Activated CD8-positive, alpha-beta memory T cell treated with anti-CD3 and anti-CD28 coated beads, Interleukin-2, amount 50 U/mL, for 4 hours (primary cell): Measurements from ENCODE around the gene FREM1.
"Not testable (repeated sequence)": the region's sequence is repeated elsewhere in the genome, so short reads cannot be mapped to it uniquely, and the experiment has no call there.

Experiments used
- DNase-seq: peaks from one replicate; pipeline ENCODE4 v3.0.0-alpha.2; 2020

FREM1 gene

GRCh38 chr9:14909961-14910805, at the start of gene FREM1:
Gene FREM1, minus strand, starts transcription at chr9:14910428. Its CDS starts 41,451 bp downstream, at chr9:14868977.
- no peak for DNase-seq

GRCh38 chr9:14958989-14959388, 48.8 kb upstream of the FREM1 start:
- DNase-seq: no peak

- no peak for DNase-seq
Measured at GRCh38 chr9:14957109-14957508, 46.9 kb upstream of the FREM1 start.

GRCh38 chr9:14956208-14956607, 46.0 kb upstream of the FREM1 start:
- DNase-seq: no peak

- no peak for DNase-seq
Measured at GRCh38 chr9:14945351-14945750, 35.1 kb upstream of the FREM1 start.

GRCh38 chr9:14941501-14942405, 31.5 kb upstream of the FREM1 start:
- no peak for DNase-seq

GRCh38 chr9:14939378-14939777, 29.1 kb upstream of the FREM1 start:
- DNase-seq: no peak

- DNase-seq: no peak
Measured at GRCh38 chr9:14937216-14937615, 27.0 kb upstream of the FREM1 start.

- no peak for DNase-seq
Measured at GRCh38 chr9:14936491-14936890, 26.3 kb upstream of the FREM1 start.

- no peak for DNase-seq
Measured at GRCh38 chr9:14935964-14936363, 25.7 kb upstream of the FREM1 start.

GRCh38 chr9:14935106-14935751, 25.0 kb upstream of the FREM1 start:
- DNase-seq: no peak

- no peak for DNase-seq
Measured at GRCh38 chr9:14932641-14933040, 22.4 kb upstream of the FREM1 start.

- DNase-seq: no peak
Measured at GRCh38 chr9:14932231-14932630, 22.0 kb upstream of the FREM1 start.

GRCh38 chr9:14926941-14927624, 16.9 kb upstream of the FREM1 start:
- no peak for DNase-seq

GRCh38 chr9:14924230-14925219, 14.3 kb upstream of the FREM1 start:
- no peak for DNase-seq

- DNase-seq: no peak
Measured at GRCh38 chr9:14923701-14924100, 13.5 kb upstream of the FREM1 start.

- not testable (repeated sequence) for DNase-seq
Measured at GRCh38 chr9:14920805-14921204, 10.6 kb upstream of the FREM1 start.

- no peak for DNase-seq
Measured at GRCh38 chr9:14913366-14913765, 3.1 kb upstream of the FREM1 start.

GRCh38 chr9:14912859-14913258, 2.6 kb upstream of the FREM1 start:
- no peak for DNase-seq

- DNase-seq: no peak
Measured at GRCh38 chr9:14911046-14911445, 818 bp upstream of the FREM1 start.

GRCh38 chr9:14909601-14909960, 647 bp downstream of the FREM1 start:
- DNase-seq: no peak

- DNase-seq: no peak
Measured at GRCh38 chr9:14909181-14909580, 1.0 kb downstream of the FREM1 start.
